Fibroblast of lung (primary cell): ENCODE measurements around the gene GCC1. TPM values are rescaled to one million over a fixed set of nuclear protein-coding genes. Genes with fewer than 3 reads are reported as not detected.

Experiments used
- DNase-seq, 2 donors: peaks; one replicate each; pipeline versions ENCODE4 v3.0.0 to v3.0.0-alpha.2; 2010; ENCODE audit warnings: low read depth in 2 of 2
- H2AFZ ChIP-seq: 2 replicates; pipeline ENCODE4 v1.5.1; 2012; ENCODE audit warnings: low read length, control low read depth, inconsistent platforms
- H3K27ac ChIP-seq: 2 replicates; pipeline ENCODE4 v1.5.1; 2011; ENCODE audit warnings: low read length, control low read depth; ENCODE audit not compliant: insufficient read depth
- H3K27me3 ChIP-seq: 2 replicates; pipeline ENCODE4 v1.5.1; 2011; ENCODE audit warnings: mild to moderate bottlenecking, low read length; ENCODE audit not compliant: control insufficient read depth, insufficient read depth
- H3K36me3 ChIP-seq: 2 replicates; pipeline ENCODE4 v1.5.1; 2011; ENCODE audit warnings: low read length; ENCODE audit not compliant: control insufficient read depth, insufficient read depth
- H3K4me1 ChIP-seq: 2 replicates; pipeline ENCODE4 v1.5.1; 2011; ENCODE audit warnings: low read length; ENCODE audit not compliant: control insufficient read depth, insufficient read depth; ENCODE audit errors: extremely low read depth
- H3K4me2 ChIP-seq: 2 replicates; pipeline ENCODE4 v1.5.1; 2011; ENCODE audit warnings: low read length, control low read depth; ENCODE audit not compliant: insufficient read depth; ENCODE audit errors: extremely low read depth
- H3K4me3 ChIP-seq, 4 experiments: fragments of 200-600 bp in 1 of 4; sonication (generic) in 1 of 4; replicated peaks in 1 of 4; 2 replicates each; pipeline ENCODE4 v1.5.1; 2011 to 2016; ENCODE audit warnings: low read length in 4 of 4, low read depth in 3 of 4, mild to moderate bottlenecking in 3 of 4, control low read depth in 2 of 4, inconsistent platforms in 1 of 4, mixed read lengths in 1 of 4; ENCODE audit not compliant: insufficient read depth in 1 of 4; ENCODE audit errors: control extremely low read depth in 1 of 4
- H3K79me2 ChIP-seq: 2 replicates; pipeline ENCODE4 v1.5.1; 2012; ENCODE audit warnings: mild to moderate bottlenecking, low read length, inconsistent platforms; ENCODE audit not compliant: control insufficient read depth, insufficient read depth
- H3K9ac ChIP-seq: 2 replicates; pipeline ENCODE4 v1.5.1; 2011; ENCODE audit warnings: mild to moderate bottlenecking, low read length, control low read depth; ENCODE audit not compliant: insufficient read depth
- H3K9me3 ChIP-seq: 2 replicates; pipeline ENCODE4 v1.5.1; 2012; ENCODE audit warnings: low read depth, low read length; ENCODE audit not compliant: control insufficient read depth, insufficient read depth
- H4K20me1 ChIP-seq: 2 replicates; pipeline ENCODE4 v1.5.1; 2011; ENCODE audit warnings: low read length; ENCODE audit not compliant: control insufficient read depth, insufficient read depth; ENCODE audit errors: extremely low read depth
- CTCF ChIP-seq, 2 donors: IDR thresholded peaks in 1 of 2; conservative IDR thresholded peaks in 1 of 2; 1 replicate in 1 of 2; 2 replicates in 1 of 2; pipeline ENCODE4 v1.5.1; 2011 to 2012; ENCODE audit warnings: low read length in 2 of 2, control low read depth in 1 of 2, inconsistent platforms in 1 of 2, low read depth in 1 of 2, mild to moderate bottlenecking in 1 of 2
- EZH2 ChIP-seq: IDR thresholded peaks from 2 replicates; pipeline ENCODE4 v1.5.1; 2012; ENCODE audit warnings: low read length, control low read depth, mild to moderate bottlenecking; ENCODE audit errors: missing control alignments
- polyA plus RNA-seq, 2 donors: library from polyadenylated mRNA; depleted of rRNA in 1 of 2; stranded (reverse) in 1 of 2; unstranded in 1 of 2; fragments of >200 nt; gene quantifications; 2 replicates each; pipeline ENCODE4 v1.2.1, GENCODE V29; 2011 to 2012; ENCODE audit warnings: missing spikeins in 1 of 2
- total RNA-seq: library from RNA; depleted of rRNA; stranded (reverse); fragments of >200 nt; gene quantifications from 2 replicates; pipeline ENCODE4 v1.2.1, GENCODE V29; 2014

GCC1 gene
- total and polyA plus RNA-seq, 2 donors (not counting 1 experiment from before 2014, with no cell fraction given): 8.0 to 38.8 TPM

GRCh38 chr7:127566242-127566641, 19.2 kb downstream of the GCC1 start:
- no peak for TF ChIP-seq CTCF (conservative IDR thresholded peaks at IDR 0.05 in 1 of 2, IDR thresholded peaks at IDR 0.05 in 1 of 2; ENCODE audit: low read depth in 1 of 2, low read length in 2 of 2)
- TF ChIP-seq EZH2: no peak
- DNase-seq: no peak
- H3K36me3 ChIP-seq: no peaks in the 10 kb centered on the region
- H3K9me3 ChIP-seq: no peaks in the 10 kb centered on the region
- no peak overlapping the region for H3K4me2 ChIP-seq
- H3K4me3 ChIP-seq: no peak overlapping the region
- H3K27me3 ChIP-seq: no peaks in the 10 kb centered on the region
- no peaks in the 10 kb centered on the region for H4K20me1 ChIP-seq
- no peak overlapping the region for H3K27ac ChIP-seq
- no peak overlapping the region for H2AFZ ChIP-seq
- no peaks in the 10 kb centered on the region for H3K4me1 ChIP-seq
- no peaks in the 10 kb centered on the region for H3K79me2 ChIP-seq
- H3K9ac ChIP-seq: no peak overlapping the region

GRCh38 chr7:127557803-127558202, 27.6 kb downstream of the GCC1 start:
- Histone ChIP-seq H3K79me2 (no peaks in the 10 kb centered on the region), H3K9ac (no peak overlapping the region), H3K27ac (no peak overlapping the region), H3K9me3 (no peaks in the 10 kb centered on the region), H3K27me3 (no peaks in the 10 kb centered on the region), H3K4me1 (no peaks in the 10 kb centered on the region), H3K36me3 (no peaks in the 10 kb centered on the region), H3K4me2 (no peak overlapping the region), H4K20me1 (no peaks in the 10 kb centered on the region), H3K4me3 (no peak overlapping the region), H2AFZ (no peak overlapping the region)
- TF ChIP-seq CTCF (conservative IDR thresholded peaks at IDR 0.05 in 1 of 2, IDR thresholded peaks at IDR 0.05 in 1 of 2; ENCODE audit: low read depth in 1 of 2, low read length in 2 of 2): no peak
- TF ChIP-seq EZH2: no peak
- no peak for DNase-seq

- Histone ChIP-seq H3K27ac (no peak overlapping the region), H3K79me2 (no peaks in the 10 kb centered on the region), H3K9me3 (no peaks in the 10 kb centered on the region), H2AFZ (no peak overlapping the region), H3K4me3 (no peak overlapping the region), H3K9ac (no peak overlapping the region), H3K36me3 (no peaks in the 10 kb centered on the region), H3K4me2 (no peak overlapping the region), H3K4me1 (no peaks in the 10 kb centered on the region), H3K27me3 (no peaks in the 10 kb centered on the region), H4K20me1 (no peaks in the 10 kb centered on the region)
- no peak for DNase-seq
- no peak for TF ChIP-seq EZH2
- no peak for TF ChIP-seq CTCF (conservative IDR thresholded peaks at IDR 0.05 in 1 of 2, IDR thresholded peaks at IDR 0.05 in 1 of 2; ENCODE audit: low read depth in 1 of 2, low read length in 2 of 2)
These were observed 29.0 kb downstream of the GCC1 start for GRCh38 chr7:127556404-127556803.
